Erythroblast (primary cell): Measurements from ENCODE around the gene RPS6KA5.

Experiments used
- GATA1 ChIP-seq: IDR thresholded peaks from 2 replicates; pipeline ENCODE4 v1.6.1; 2011; ENCODE audit warnings: low read depth, mild to moderate bottlenecking, control low read depth, low read length, moderate library complexity
- POLR2A ChIP-seq: IDR thresholded peaks from 2 replicates; pipeline ENCODE4 v1.6.1; 2011; ENCODE audit warnings: mild to moderate bottlenecking, low read length

- TF ChIP-seq POLR2A = no peak
- TF ChIP-seq GATA1 = no peak
Measured at GRCh38 chr14:91070572-91070971, 10.1 kb upstream of the RPS6KA5 start.
